ENCODE results near the gene RFTN1. TPM values are rescaled to one million over a fixed set of nuclear protein-coding genes. Genes with fewer than 3 reads are reported as not detected.

RFTN1 gene
- total and polyA plus RNA-seq, 11 donors = 17.1 to 40.8 (median 26.4) TPM

DNA sequence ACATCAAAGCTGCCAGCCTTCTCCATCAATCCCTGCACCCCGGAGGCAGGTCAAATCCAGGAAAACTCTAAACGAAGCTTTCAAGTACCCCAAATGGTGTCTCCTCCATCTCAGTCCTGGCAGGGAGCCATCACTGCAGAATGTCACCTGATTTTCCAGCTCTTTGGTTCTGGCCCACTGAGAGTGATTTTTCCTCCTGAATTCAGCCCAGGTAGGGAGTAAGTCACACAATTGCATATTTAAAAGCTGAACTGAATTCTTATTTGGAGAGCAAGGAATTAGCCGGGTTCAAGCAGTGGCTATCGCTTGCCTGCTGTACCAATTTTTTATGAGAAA lies 5.3 kb downstream of the RFTN1 start:
- Histone ChIP-seq H3K27ac (no peak overlapping the region), H3K9me3 (no peaks in the 10 kb centered on the region), H3K27me3 (no peaks in the 10 kb centered on the region), H3K36me3 (peaks cover 0 to 10% (median 0%) of the 10 kb centered on the region in 9 donors), H3K4me1 (peaks cover 2 to 87% (median 40%) of the 10 kb centered on the region in 12 donors), H3K4me3 (no peak overlapping the region)
- ATAC-seq (no peak), DNase-seq (no peak)
- WGBS, 4 donors = 64 to 68% (median 67%) methylated on average over 4 of the region's 4 CpGs
- no peak for TF ChIP-seq POLR2A (IDR thresholded peaks at IDR 0.05)
- TF ChIP-seq, protein P1, sequence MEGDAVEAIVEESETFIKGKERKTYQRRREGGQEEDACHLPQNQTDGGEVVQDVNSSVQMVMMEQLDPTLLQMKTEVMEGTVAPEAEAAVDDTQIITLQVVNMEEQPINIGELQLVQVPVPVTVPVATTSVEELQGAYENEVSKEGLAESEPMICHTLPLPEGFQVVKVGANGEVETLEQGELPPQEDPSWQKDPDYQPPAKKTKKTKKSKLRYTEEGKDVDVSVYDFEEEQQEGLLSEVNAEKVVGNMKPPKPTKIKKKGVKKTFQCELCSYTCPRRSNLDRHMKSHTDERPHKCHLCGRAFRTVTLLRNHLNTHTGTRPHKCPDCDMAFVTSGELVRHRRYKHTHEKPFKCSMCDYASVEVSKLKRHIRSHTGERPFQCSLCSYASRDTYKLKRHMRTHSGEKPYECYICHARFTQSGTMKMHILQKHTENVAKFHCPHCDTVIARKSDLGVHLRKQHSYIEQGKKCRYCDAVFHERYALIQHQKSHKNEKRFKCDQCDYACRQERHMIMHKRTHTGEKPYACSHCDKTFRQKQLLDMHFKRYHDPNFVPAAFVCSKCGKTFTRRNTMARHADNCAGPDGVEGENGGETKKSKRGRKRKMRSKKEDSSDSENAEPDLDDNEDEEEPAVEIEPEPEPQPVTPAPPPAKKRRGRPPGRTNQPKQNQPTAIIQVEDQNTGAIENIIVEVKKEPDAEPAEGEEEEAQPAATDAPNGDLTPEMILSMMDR (IDR thresholded peaks at IDR 0.05) = no peak
- intact Hi-C loops (cut with DNase I) = loop anchor here in 1 of 10 donors (10.0 kb wide), 1 partner anchor 63 kb away; no protein-coding TSS in a partner anchor

DNA sequence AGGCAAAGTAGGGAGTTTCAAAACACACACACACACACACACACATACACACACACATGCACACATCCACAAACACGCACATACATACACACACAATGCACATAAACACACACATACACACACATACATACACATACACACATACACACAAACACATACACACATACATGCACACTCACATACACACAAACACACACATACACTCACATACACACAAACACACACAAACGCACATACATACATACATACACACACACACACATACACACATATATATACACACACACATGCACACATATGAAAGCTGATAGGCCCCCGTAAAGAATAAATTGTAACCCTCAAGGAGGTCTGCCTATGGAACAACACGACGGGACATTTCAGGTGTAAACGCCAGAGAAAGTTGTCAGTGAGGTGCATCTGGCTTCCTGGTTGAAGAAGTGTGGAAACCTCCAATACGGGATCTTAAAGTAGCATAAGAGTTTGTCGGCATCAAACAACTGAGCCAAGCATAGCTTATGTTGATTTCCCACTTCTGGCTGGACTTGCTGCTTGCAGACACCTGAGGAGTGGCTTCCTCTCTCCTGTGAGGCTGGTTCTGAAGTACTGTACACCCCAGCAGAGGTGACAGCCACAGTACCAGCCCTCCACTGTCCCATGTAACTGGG lies 5.8 kb downstream of the RFTN1 start:
- intact Hi-C loops (cut with DNase I) = loop anchor here in 1 of 10 donors (10.0 kb wide), 1 partner anchor 63 kb away; no protein-coding TSS in a partner anchor
- Histone ChIP-seq H3K9me3 (no peaks in the 10 kb centered on the region), H3K27me3 (no peaks in the 10 kb centered on the region), H3K4me1 (peaks cover 2 to 91% (median 40%) of the 10 kb centered on the region in 12 donors), H3K27ac (no peak overlapping the region), H3K36me3 (peaks cover 0 to 10% (median 0%) of the 10 kb centered on the region in 9 donors), H3K4me3 (no peak overlapping the region)
- DNase-seq = no peak
- ATAC-seq = no peak
- TF ChIP-seq, protein P1 (IDR thresholded peaks at IDR 0.05) = no peak
- no peak for TF ChIP-seq POLR2A (IDR thresholded peaks at IDR 0.05)
- WGBS, 4 donors = 87 to 90% (median 88%) methylated on average over 8 of the region's 8 CpGs

DNA sequence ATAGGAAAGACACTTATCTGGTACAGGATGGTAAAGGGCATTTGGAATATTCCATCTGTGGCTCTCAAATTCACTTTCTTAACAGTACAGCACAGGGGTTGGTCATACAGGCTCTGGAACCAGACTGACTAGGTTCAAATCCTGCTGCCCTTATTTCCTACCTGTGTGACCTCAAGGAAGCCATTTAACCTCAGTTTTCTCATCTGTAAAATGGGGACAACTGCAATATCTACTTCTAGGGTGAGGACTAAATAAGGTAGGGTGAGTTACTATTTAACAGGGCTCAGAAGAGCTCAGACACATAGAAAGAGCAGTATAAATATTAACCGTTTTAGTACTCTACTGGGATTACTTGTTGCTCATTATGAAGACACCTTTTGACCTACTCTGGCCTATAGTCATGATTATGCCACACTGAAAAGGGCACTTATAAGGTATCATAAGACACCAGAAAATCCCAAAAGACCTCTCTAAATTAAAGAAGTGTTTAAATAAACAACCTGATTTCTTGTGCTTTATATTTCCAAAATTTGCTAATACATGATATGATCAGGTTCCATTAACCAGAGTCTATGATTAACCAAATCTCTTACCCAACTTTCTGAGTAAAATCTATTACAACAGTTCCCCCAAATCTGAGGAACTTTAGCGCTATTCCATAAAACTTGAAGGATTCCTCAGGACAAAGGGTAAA lies 6.5 kb downstream of the RFTN1 start:
- H3K9me3 ChIP-seq = no peaks in the 10 kb centered on the region
- H3K4me1 ChIP-seq = peaks cover 2 to 94% (median 40%) of the 10 kb centered on the region in 12 donors
- ATAC-seq (no peak), DNase-seq (no peak)
- no peak for TF ChIP-seq POLR2A (IDR thresholded peaks at IDR 0.05)
- TF ChIP-seq, protein P1 (IDR thresholded peaks at IDR 0.05) = no peak
- H3K27ac ChIP-seq = no peak overlapping the region
- H3K4me3 ChIP-seq = no peak overlapping the region
- no peaks in the 10 kb centered on the region for H3K27me3 ChIP-seq
- 86 to 97% (median 94%) methylated on average over 2 of the region's 2 CpGs for WGBS, 4 donors
- intact Hi-C loops (cut with DNase I) = loop anchor here in 1 of 10 donors (10.0 kb wide), 1 partner anchor 62 kb away; no protein-coding TSS in a partner anchor
- peaks cover 0 to 10% (median 0%) of the 10 kb centered on the region in 9 donors for H3K36me3 ChIP-seq

DNA sequence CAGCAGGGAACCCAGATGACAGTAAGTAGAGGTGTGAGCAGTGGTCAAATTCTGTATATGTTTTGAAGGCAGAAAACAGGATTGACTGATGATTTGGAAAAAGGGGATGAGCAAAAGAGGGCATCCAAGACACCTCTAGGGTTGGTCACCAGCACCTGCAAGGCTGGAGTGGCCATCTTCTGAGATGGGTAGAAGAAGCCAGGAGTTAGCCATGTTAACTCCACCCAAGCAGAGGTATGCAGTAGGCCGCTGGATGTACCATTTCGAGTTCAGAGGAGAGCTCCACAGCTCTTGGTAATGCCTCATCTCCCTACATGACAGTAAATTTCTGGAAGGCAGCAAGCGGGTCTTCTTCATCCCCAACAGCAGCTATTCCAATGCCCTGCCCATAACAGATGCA lies 7.0 kb downstream of the RFTN1 start:
- no peaks in the 10 kb centered on the region for H3K9me3 ChIP-seq
- ATAC-seq (no peak), DNase-seq (no peak)
- WGBS, 4 donors = 64 to 97% (median 75%) methylated on average over 3 of the region's 3 CpGs
- peaks cover 0 to 10% (median 0%) of the 10 kb centered on the region in 9 donors for H3K36me3 ChIP-seq
- no peaks in the 10 kb centered on the region for H3K27me3 ChIP-seq
- H3K27ac ChIP-seq = no peak overlapping the region
- H3K4me3 ChIP-seq = no peak overlapping the region
- peaks cover 2 to 90% (median 36%) of the 10 kb centered on the region in 12 donors for H3K4me1 ChIP-seq
- TF ChIP-seq POLR2A (IDR thresholded peaks at IDR 0.05) = no peak
- TF ChIP-seq, protein P1 (IDR thresholded peaks at IDR 0.05) = no peak
- intact Hi-C loops (cut with DNase I) = loop anchor here in 1 of 10 donors (10.0 kb wide), 1 partner anchor 62 kb away; no protein-coding TSS in a partner anchor

Data from heart left ventricle (tissue), 16 donors.